Body of pancreas (tissue), 4 donors: ENCODE measurements around the gene PBX2.
"Not testable (repeated sequence)": the region's sequence is repeated elsewhere in the genome, so short reads cannot be mapped to it uniquely, and the experiment has no call there.

Source experiments
- POLR2A ChIP-seq, 3 donors: fragments of 450-650 bp; IDR thresholded peaks; one replicate each; pipeline ENCODE4 v1.6.1; 2016; ENCODE audit warnings: antibody characterized with exemption in 3 of 3, mild to moderate bottlenecking in 2 of 3
- TF ChIP-seq, protein P1 (sequence below), 7 experiments: fragments of 450-650 bp in 4 of 7; fragments of 200-600 bp in 3 of 7; sonication (generic) in 3 of 7; IDR thresholded peaks; one replicate each; pipeline ENCODE4 v1.5.1; 2016 to 2019; ENCODE audit warnings: antibody characterized with exemption in 7 of 7

- TF ChIP-seq POLR2A (IDR thresholded peaks at IDR 0.05), result not testable (repeated sequence)
- TF ChIP-seq, protein P1, sequence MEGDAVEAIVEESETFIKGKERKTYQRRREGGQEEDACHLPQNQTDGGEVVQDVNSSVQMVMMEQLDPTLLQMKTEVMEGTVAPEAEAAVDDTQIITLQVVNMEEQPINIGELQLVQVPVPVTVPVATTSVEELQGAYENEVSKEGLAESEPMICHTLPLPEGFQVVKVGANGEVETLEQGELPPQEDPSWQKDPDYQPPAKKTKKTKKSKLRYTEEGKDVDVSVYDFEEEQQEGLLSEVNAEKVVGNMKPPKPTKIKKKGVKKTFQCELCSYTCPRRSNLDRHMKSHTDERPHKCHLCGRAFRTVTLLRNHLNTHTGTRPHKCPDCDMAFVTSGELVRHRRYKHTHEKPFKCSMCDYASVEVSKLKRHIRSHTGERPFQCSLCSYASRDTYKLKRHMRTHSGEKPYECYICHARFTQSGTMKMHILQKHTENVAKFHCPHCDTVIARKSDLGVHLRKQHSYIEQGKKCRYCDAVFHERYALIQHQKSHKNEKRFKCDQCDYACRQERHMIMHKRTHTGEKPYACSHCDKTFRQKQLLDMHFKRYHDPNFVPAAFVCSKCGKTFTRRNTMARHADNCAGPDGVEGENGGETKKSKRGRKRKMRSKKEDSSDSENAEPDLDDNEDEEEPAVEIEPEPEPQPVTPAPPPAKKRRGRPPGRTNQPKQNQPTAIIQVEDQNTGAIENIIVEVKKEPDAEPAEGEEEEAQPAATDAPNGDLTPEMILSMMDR (IDR thresholded peaks at IDR 0.05), result not testable (repeated sequence)
These were observed 3.7 kb downstream of the PBX2 start for GRCh38 chr6:32186151-32186840.
